PC-9 (cell line): ENCODE results near the gene N4BP3. TPM values are rescaled to one million over a fixed set of nuclear protein-coding genes. Genes with fewer than 3 reads are reported as not detected.
A peak's percentile ranks its signal among the peaks of the same experiment; 100 is the strongest.
"Not testable (repeated sequence)": the region's sequence is repeated elsewhere in the genome, so short reads cannot be mapped to it uniquely, and the experiment has no call there.

ENCODE experiments used
- BruUV-seq: library from RNA; stranded (reverse); fragments of 400-500 nt; replicated peaks from 2 replicates; lab custom pipeline; 2021; lab: Mats Ljungman, UMichigan
- CTCF ChIA-PET: fragments of 300-600 bp; sonication (Branson Sonifier 250); formaldehyde crosslinking; loops from one replicate; lab custom pipeline; 2022; ENCODE audit warnings: antibody characterized with exemption; lab: Charles Lee
- POLR2A ChIA-PET: fragments of 300-600 bp; sonication (Branson Sonifier 250); formaldehyde crosslinking; loops from one replicate; lab custom pipeline; 2022; ENCODE audit warnings: antibody characterized with exemption; ENCODE audit not compliant: unreplicated experiment; lab: Charles Lee
- DNase-seq, 2 experiments: peaks; one replicate each; pipeline versions ENCODE4 v3.0.0 to v3.0.0-alpha.2; 2015 to 2022; ENCODE audit warnings: mixed read lengths in 1 of 2
- H2AFZ ChIP-seq: fragments of 200-600 bp; sonication (generic); 2 replicates; pipeline ENCODE4 v1.8.1; 2017; ENCODE audit warnings: antibody characterized with exemption
- H3F3A ChIP-seq: fragments of 200-600 bp; sonication (generic); 2 replicates; pipeline ENCODE4 v1.8.1; 2017; ENCODE audit warnings: antibody characterized with exemption, mild to moderate bottlenecking, low read depth; ENCODE audit not compliant: insufficient read depth
- H3K27ac ChIP-seq: fragments of 200-600 bp; sonication (generic); 2 replicates; pipeline ENCODE4 v1.6.1; 2016; ENCODE audit warnings: mixed run types
- H3K27me3 ChIP-seq: fragments of 200-600 bp; sonication (generic); 2 replicates; pipeline ENCODE4 v1.6.1; 2016; ENCODE audit warnings: low read depth, mixed run types; ENCODE audit not compliant: insufficient read depth
- H3K36me3 ChIP-seq: fragments of 200-600 bp; sonication (generic); 2 replicates; pipeline ENCODE4 v1.6.1; 2016; ENCODE audit warnings: low read depth, mixed run types
- H3K4me1 ChIP-seq: fragments of 200-600 bp; sonication (generic); replicated peaks from 2 replicates; pipeline ENCODE4 v1.6.1; 2016; ENCODE audit warnings: mixed run types; ENCODE audit not compliant: insufficient read depth
- H3K4me2 ChIP-seq: fragments of 200-600 bp; sonication (generic); 2 replicates; pipeline ENCODE4 v1.6.1; 2017; ENCODE audit warnings: mixed run types
- H3K4me3 ChIP-seq: fragments of 200-600 bp; sonication (generic); 2 replicates; pipeline ENCODE4 v1.6.1; 2016; ENCODE audit warnings: mixed run types
- H3K79me2 ChIP-seq: fragments of 200-600 bp; sonication (generic); 2 replicates; pipeline ENCODE4 v1.6.1; 2017; ENCODE audit warnings: low read depth, mixed run types
- H3K9me2 ChIP-seq: fragments of 200-600 bp; sonication (generic); 2 replicates; pipeline ENCODE4 v1.8.1; 2017; ENCODE audit warnings: mild to moderate bottlenecking; ENCODE audit not compliant: insufficient read depth
- H3K9me3 ChIP-seq: fragments of 200-600 bp; sonication (generic); 2 replicates; pipeline ENCODE4 v1.8.1; 2016; ENCODE audit warnings: low read depth; ENCODE audit not compliant: insufficient read depth
- H4K20me1 ChIP-seq: fragments of 200-600 bp; sonication (generic); 2 replicates; pipeline ENCODE4 v1.8.1; 2017; ENCODE audit not compliant: insufficient read depth
- CTCF ChIP-seq: fragments of 200-600 bp; sonication (generic); conservative IDR thresholded peaks from 2 replicates; pipeline ENCODE4 v1.6.1; 2017; ENCODE audit warnings: mixed run types, antibody characterized with exemption, mild to moderate bottlenecking, moderate library complexity
- EZH2 ChIP-seq: fragments of 200-600 bp; sonication (generic); IDR thresholded peaks from 2 replicates; pipeline ENCODE4 v1.8.0; 2017; ENCODE audit warnings: antibody characterized with exemption, low read depth
- intact Hi-C: fragments of 100-400 bp; cut with micrococcal nuclease; formaldehyde crosslinking; loops from one replicate; pipeline ENCODE4 v1.10.0; 2022; ENCODE audit not compliant: unreplicated experiment
- total RNA-seq: library from RNA; stranded (reverse); gene quantifications from 2 replicates; pipeline ENCODE4 v1.2.3, GENCODE V29; 2021

The N4BP3 gene
- total RNA-seq, 1 experiment from 2014 or later = 0.81 TPM

- BruUV-seq = no TSS peak
- H3K79me2 ChIP-seq = no peaks in the 10 kb centered on the region
- peaks cover 30% of the 10 kb centered on the region for H3K4me1 ChIP-seq
- intact Hi-C loops = no loop called here
- no peak overlapping the region for H2AFZ ChIP-seq
- H3K9me3 ChIP-seq = no peaks in the 10 kb centered on the region
- H3K9me2 ChIP-seq = no peaks in the 10 kb centered on the region
- TF ChIP-seq EZH2 = no peak
- peaks cover 13% of the 10 kb centered on the region for H3F3A ChIP-seq
- H3K36me3 ChIP-seq = no peaks in the 10 kb centered on the region
- H3K4me3 ChIP-seq = no peak overlapping the region
- H3K4me2 ChIP-seq = no peak overlapping the region
- POLR2A ChIA-PET = no interaction called here
- peaks cover 19% of the 10 kb centered on the region for H3K27me3 ChIP-seq
- no peak overlapping the region for H3K27ac ChIP-seq
- H4K20me1 ChIP-seq = no peaks in the 10 kb centered on the region
- no peak for DNase-seq
- CTCF ChIA-PET = interaction anchor here (0.6 to 4.7 kb wide), 3 partner anchors 49 to 79 kb away, joined by 3 to 34 read pairs (median 5); partner anchors contain the start of gene NHP2
These were observed 38.9 kb upstream of the N4BP3 start for GRCh38 chr5:178074266-178074952.

GRCh38 chr5:178076965-178077364 lies 36.4 kb upstream of the N4BP3 start:
- CTCF ChIA-PET = interaction anchor here (0.8 to 4.7 kb wide), 4 partner anchors 69 to 824 kb away, joined by 3 to 34 read pairs (median 7); partner anchors contain the start of gene NHP2
- Histone ChIP-seq H3K4me1 (peaks cover 49% of the 10 kb centered on the region), H3K27me3 (peaks cover 17% of the 10 kb centered on the region), H3F3A (peaks cover 27% of the 10 kb centered on the region)
- H2AFZ ChIP-seq, DNase-seq, H3K9me3 ChIP-seq, H4K20me1 ChIP-seq, BruUV-seq, H3K79me2 ChIP-seq, H3K36me3 ChIP-seq, H3K4me3 ChIP-seq, H3K9me2 ChIP-seq, POLR2A ChIA-PET, H3K4me2 ChIP-seq, H3K27ac ChIP-seq: not testable (repeated sequence)
- intact Hi-C loops = loop anchor here (1.0 kb wide), 2 partner anchors 69 to 87 kb away; no protein-coding TSS in a partner anchor

GRCh38 chr5:178077751-178078150 lies 35.6 kb upstream of the N4BP3 start:
- ChIA-PET POLR2A (interaction anchor here (0.6 to 0.7 kb wide), 7 partner anchors 43 to 707 kb away, joined by 3 to 6 read pairs (median 5); no protein-coding TSS in a partner anchor), CTCF (interaction anchor here (0.6 to 4.7 kb wide), 9 partner anchors 46 to 1553 kb away, joined by 3 to 34 read pairs (median 5); partner anchors contain the start of gene NHP2)
- no peak for DNase-seq
- H3K4me1 ChIP-seq = peaks cover 53% of the 10 kb centered on the region
- H3K27me3 ChIP-seq = peaks cover 17% of the 10 kb centered on the region
- H3K4me3 ChIP-seq = no peak overlapping the region
- H3K27ac ChIP-seq = no peak overlapping the region
- peak overlapping the region; percentile 58 for H3K4me2 ChIP-seq
- no peaks in the 10 kb centered on the region for H4K20me1 ChIP-seq
- H2AFZ ChIP-seq = no peak overlapping the region
- H3K9me3 ChIP-seq = no peaks in the 10 kb centered on the region
- H3K36me3 ChIP-seq = no peaks in the 10 kb centered on the region
- no peaks in the 10 kb centered on the region for H3K9me2 ChIP-seq
- no peaks in the 10 kb centered on the region for H3K79me2 ChIP-seq
- H3F3A ChIP-seq = peaks cover 30% of the 10 kb centered on the region
- intact Hi-C loops = loop anchor here (1.0 kb wide), 2 partner anchors 47 to 53 kb away; no protein-coding TSS in a partner anchor
- BruUV-seq = no TSS peak
- TF ChIP-seq EZH2 (no peak), CTCF (no peak)
